Neuron (in vitro differentiated cells): ENCODE results near the gene MAST3.
A peak's percentile ranks its signal among the peaks of the same experiment; 100 is the strongest.

Experiments
- H2AFZ ChIP-seq: one replicate; pipeline ENCODE4 v1.6.1; 2013; ENCODE audit warnings: low read depth, mild to moderate bottlenecking, inconsistent platforms, low read length, moderate library complexity
- H3K27me3 ChIP-seq: one replicate; pipeline ENCODE4 v1.6.1; 2013; ENCODE audit warnings: low read length; ENCODE audit not compliant: insufficient read depth
- H3K36me3 ChIP-seq: one replicate; pipeline ENCODE4 v1.6.1; 2013; ENCODE audit warnings: low read length; ENCODE audit not compliant: insufficient read depth
- H3K4me1 ChIP-seq: one replicate; pipeline ENCODE4 v1.6.1; 2013; ENCODE audit warnings: low read length; ENCODE audit not compliant: insufficient read depth
- H3K4me3 ChIP-seq: 2 replicates; pipeline ENCODE4 v1.5.1; 2013; ENCODE audit warnings: mild to moderate bottlenecking, low read length, moderate library complexity
- H3K9me3 ChIP-seq: one replicate; pipeline ENCODE4 v1.6.1; 2013; ENCODE audit warnings: low read length

Gene MAST3

GRCh38 chr19:18097217-18097992, at the start of gene MAST3:
TSS of gene MAST3 (plus strand) at chr19:18097778. CDS start at chr19:18097793, 15 bp downstream.
- H3K9me3 ChIP-seq: no peaks in the 10 kb centered on the region
- H2AFZ ChIP-seq: no peak within 1 kb of the TSS
- H3K36me3 ChIP-seq: no peaks in the 10 kb centered on the region
- H3K4me1 ChIP-seq: peaks cover 4% of the 10 kb centered on the region
- H3K27me3 ChIP-seq: peaks cover 23% of the 10 kb centered on the region
- H3K4me3 ChIP-seq: peak within 1 kb of the TSS; percentile 24

- no peaks in the 10 kb centered on the region for H3K9me3 ChIP-seq
- H3K4me3 ChIP-seq: no peak overlapping the region
- H3K27me3 ChIP-seq: no peaks in the 10 kb centered on the region
- peaks cover 2% of the 10 kb centered on the region for H3K4me1 ChIP-seq
- no peak overlapping the region for H2AFZ ChIP-seq
- H3K36me3 ChIP-seq: no peaks in the 10 kb centered on the region
These were observed 48.2 kb upstream of the MAST3 start for GRCh38 chr19:18049385-18049784.

- Histone ChIP-seq H2AFZ (no peak overlapping the region), H3K36me3 (no peaks in the 10 kb centered on the region), H3K4me3 (no peak overlapping the region), H3K4me1 (no peaks in the 10 kb centered on the region), H3K9me3 (no peaks in the 10 kb centered on the region), H3K27me3 (no peaks in the 10 kb centered on the region)
These were observed 45.7 kb upstream of the MAST3 start for GRCh38 chr19:18051887-18052286.

- H2AFZ ChIP-seq: no peak overlapping the region
- no peaks in the 10 kb centered on the region for H3K36me3 ChIP-seq
- no peaks in the 10 kb centered on the region for H3K27me3 ChIP-seq
- no peak overlapping the region for H3K4me3 ChIP-seq
- H3K4me1 ChIP-seq: peaks cover 2% of the 10 kb centered on the region
- H3K9me3 ChIP-seq: no peaks in the 10 kb centered on the region
These were observed 43.9 kb upstream of the MAST3 start for GRCh38 chr19:18053576-18054219.

- Histone ChIP-seq H3K4me3 (no peak overlapping the region), H3K4me1 (peaks cover 3% of the 10 kb centered on the region), H3K36me3 (no peaks in the 10 kb centered on the region), H3K27me3 (no peaks in the 10 kb centered on the region), H2AFZ (no peak overlapping the region), H3K9me3 (no peaks in the 10 kb centered on the region)
These were observed 41.6 kb upstream of the MAST3 start for GRCh38 chr19:18055967-18056366.

- Histone ChIP-seq H3K9me3 (no peaks in the 10 kb centered on the region), H2AFZ (peak overlapping the region; percentile 98), H3K4me1 (peaks cover 3% of the 10 kb centered on the region), H3K4me3 (no peak overlapping the region), H3K36me3 (no peaks in the 10 kb centered on the region), H3K27me3 (no peaks in the 10 kb centered on the region)
These were observed 40.0 kb upstream of the MAST3 start for GRCh38 chr19:18057557-18057956.

- Histone ChIP-seq H3K27me3 (no peaks in the 10 kb centered on the region), H3K4me1 (peaks cover 3% of the 10 kb centered on the region), H3K36me3 (no peaks in the 10 kb centered on the region), H3K4me3 (peak overlapping the region; percentile 5), H3K9me3 (no peaks in the 10 kb centered on the region), H2AFZ (peak overlapping the region; percentile 98)
These were observed 39.2 kb upstream of the MAST3 start for GRCh38 chr19:18058208-18059009.

GRCh38 chr19:18059297-18059696, 38.3 kb upstream of the MAST3 start:
- H3K27me3 ChIP-seq: no peaks in the 10 kb centered on the region
- no peak overlapping the region for H2AFZ ChIP-seq
- no peaks in the 10 kb centered on the region for H3K9me3 ChIP-seq
- H3K4me3 ChIP-seq: no peak overlapping the region
- H3K4me1 ChIP-seq: peaks cover 3% of the 10 kb centered on the region
- H3K36me3 ChIP-seq: no peaks in the 10 kb centered on the region

GRCh38 chr19:18059902-18060301, 37.7 kb upstream of the MAST3 start:
- Histone ChIP-seq H2AFZ (no peak overlapping the region), H3K36me3 (no peaks in the 10 kb centered on the region), H3K4me3 (no peak overlapping the region), H3K4me1 (peaks cover 3% of the 10 kb centered on the region), H3K27me3 (no peaks in the 10 kb centered on the region), H3K9me3 (no peaks in the 10 kb centered on the region)

GRCh38 chr19:18060472-18060871, 37.1 kb upstream of the MAST3 start:
- Histone ChIP-seq H3K36me3 (no peaks in the 10 kb centered on the region), H3K27me3 (no peaks in the 10 kb centered on the region), H3K9me3 (no peaks in the 10 kb centered on the region), H2AFZ (no peak overlapping the region), H3K4me1 (peaks cover 3% of the 10 kb centered on the region), H3K4me3 (no peak overlapping the region)

GRCh38 chr19:18062028-18062427, 35.5 kb upstream of the MAST3 start:
- no peaks in the 10 kb centered on the region for H3K27me3 ChIP-seq
- no peak overlapping the region for H2AFZ ChIP-seq
- no peaks in the 10 kb centered on the region for H3K36me3 ChIP-seq
- H3K4me3 ChIP-seq: no peak overlapping the region
- H3K4me1 ChIP-seq: peaks cover 3% of the 10 kb centered on the region
- H3K9me3 ChIP-seq: no peaks in the 10 kb centered on the region

- no peaks in the 10 kb centered on the region for H3K9me3 ChIP-seq
- no peaks in the 10 kb centered on the region for H3K36me3 ChIP-seq
- peaks cover 3% of the 10 kb centered on the region for H3K4me1 ChIP-seq
- H2AFZ ChIP-seq: no peak overlapping the region
- H3K4me3 ChIP-seq: no peak overlapping the region
- H3K27me3 ChIP-seq: no peaks in the 10 kb centered on the region
These were observed 34.1 kb upstream of the MAST3 start for GRCh38 chr19:18063463-18063862.

GRCh38 chr19:18065173-18065495, 32.4 kb upstream of the MAST3 start:
- Histone ChIP-seq H3K36me3 (no peaks in the 10 kb centered on the region), H3K27me3 (no peaks in the 10 kb centered on the region), H3K9me3 (no peaks in the 10 kb centered on the region), H3K4me3 (no peak overlapping the region), H3K4me1 (no peaks in the 10 kb centered on the region), H2AFZ (no peak overlapping the region)
